Glutamatergic neuron (in vitro differentiated cells): ENCODE measurements around the gene AGBL4. TPM values are rescaled to one million over a fixed set of nuclear protein-coding genes. Genes with fewer than 3 reads are reported as not detected.

ENCODE experiments used
- DNase-seq: peaks from one replicate; pipeline ENCODE4 v3.0.0; 2022
- H3K27ac Mint-ChIP-seq: one replicate; pipeline ENCODE4 v1.8.0; 2020; ENCODE audit warnings: mild to moderate bottlenecking, mixed read lengths, inconsistent platforms; ENCODE audit not compliant: unreplicated experiment
- H3K27me3 Mint-ChIP-seq: one replicate; pipeline ENCODE4 v1.8.0; 2020; ENCODE audit warnings: mild to moderate bottlenecking, moderate library complexity, mixed read lengths, inconsistent platforms; ENCODE audit not compliant: unreplicated experiment
- H3K36me3 Mint-ChIP-seq: one replicate; pipeline ENCODE4 v1.8.0; 2020; ENCODE audit warnings: mild to moderate bottlenecking, mixed read lengths, inconsistent platforms; ENCODE audit not compliant: unreplicated experiment
- H3K4me1 Mint-ChIP-seq: one replicate; pipeline ENCODE4 v1.8.0; 2020; ENCODE audit warnings: mild to moderate bottlenecking, low read depth, mixed read lengths, inconsistent platforms; ENCODE audit not compliant: unreplicated experiment
- H3K4me3 Mint-ChIP-seq: one replicate; pipeline ENCODE4 v1.8.0; 2020; ENCODE audit warnings: mild to moderate bottlenecking, mixed read lengths, inconsistent platforms; ENCODE audit not compliant: unreplicated experiment
- H3K9me3 Mint-ChIP-seq: one replicate; pipeline ENCODE4 v1.8.0; 2020; ENCODE audit warnings: mild to moderate bottlenecking, moderate library complexity, mixed read lengths, inconsistent platforms; ENCODE audit not compliant: unreplicated experiment
- total RNA-seq: library from RNA; stranded (reverse); fragmentation: NEBNext Ultra II Directional; extraction: Animal tissue kit (Norgen Biotek cat#: 25700); gene quantifications from one replicate; pipeline ENCODE4 v1.2.1, GENCODE V29; 2021; ENCODE audit not compliant: unreplicated experiment
- TF ChIP-seq, protein P1 (sequence below): fragments of 200-600 bp; sonication (generic); IDR thresholded peaks from one replicate; pipeline ENCODE4 v1.5.0; 2021; ENCODE audit not compliant: partially characterized antibody, unreplicated experiment

AGBL4 gene
- total RNA-seq, 1 donor from 2014 or later: 3.5 TPM

DNA sequence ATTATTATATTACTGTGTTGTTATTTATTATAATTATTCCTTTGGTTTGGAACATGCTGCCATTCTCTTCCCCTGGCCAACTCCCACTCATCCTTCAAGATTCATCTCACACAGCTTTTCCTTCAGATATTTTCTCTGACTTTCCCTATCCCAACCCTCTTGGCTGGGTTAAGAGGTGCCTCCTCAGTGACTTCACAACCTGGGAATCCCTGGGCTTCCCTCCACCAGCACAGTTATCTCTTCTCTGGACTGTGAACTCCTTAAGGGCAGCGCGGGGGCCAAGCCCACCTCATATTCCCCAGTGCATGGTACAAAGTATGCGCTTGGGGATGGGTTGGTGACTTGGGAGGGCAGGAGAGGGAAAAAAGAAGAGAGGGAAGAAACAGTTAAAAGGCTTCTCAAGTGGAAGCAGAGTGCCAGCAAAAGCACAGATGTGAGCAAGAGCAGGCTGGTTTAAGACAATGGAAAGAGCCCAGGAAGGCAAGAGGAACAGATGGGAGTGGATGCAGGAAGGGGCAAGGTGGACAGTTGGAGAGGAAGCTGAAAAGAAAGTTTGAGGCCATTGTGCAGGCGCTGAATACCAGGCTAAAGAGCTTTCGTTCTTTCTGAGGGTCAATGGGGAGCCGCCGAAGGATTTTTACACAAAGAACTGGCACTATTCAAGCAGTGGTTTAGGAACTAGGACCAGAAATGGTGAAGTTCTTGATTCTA, 1379.4 kb downstream of the AGBL4 start:
- Mint-ChIP-seq H3K36me3 (no peaks in the 10 kb centered on the region), H3K9me3 (peaks cover 6% of the 10 kb centered on the region), H3K27me3 (peaks cover 4% of the 10 kb centered on the region), H3K27ac (peak overlapping the region; percentile 76), H3K4me1 (peaks cover 22% of the 10 kb centered on the region), H3K4me3 (peak overlapping the region; percentile 17)
- TF ChIP-seq, protein P1, sequence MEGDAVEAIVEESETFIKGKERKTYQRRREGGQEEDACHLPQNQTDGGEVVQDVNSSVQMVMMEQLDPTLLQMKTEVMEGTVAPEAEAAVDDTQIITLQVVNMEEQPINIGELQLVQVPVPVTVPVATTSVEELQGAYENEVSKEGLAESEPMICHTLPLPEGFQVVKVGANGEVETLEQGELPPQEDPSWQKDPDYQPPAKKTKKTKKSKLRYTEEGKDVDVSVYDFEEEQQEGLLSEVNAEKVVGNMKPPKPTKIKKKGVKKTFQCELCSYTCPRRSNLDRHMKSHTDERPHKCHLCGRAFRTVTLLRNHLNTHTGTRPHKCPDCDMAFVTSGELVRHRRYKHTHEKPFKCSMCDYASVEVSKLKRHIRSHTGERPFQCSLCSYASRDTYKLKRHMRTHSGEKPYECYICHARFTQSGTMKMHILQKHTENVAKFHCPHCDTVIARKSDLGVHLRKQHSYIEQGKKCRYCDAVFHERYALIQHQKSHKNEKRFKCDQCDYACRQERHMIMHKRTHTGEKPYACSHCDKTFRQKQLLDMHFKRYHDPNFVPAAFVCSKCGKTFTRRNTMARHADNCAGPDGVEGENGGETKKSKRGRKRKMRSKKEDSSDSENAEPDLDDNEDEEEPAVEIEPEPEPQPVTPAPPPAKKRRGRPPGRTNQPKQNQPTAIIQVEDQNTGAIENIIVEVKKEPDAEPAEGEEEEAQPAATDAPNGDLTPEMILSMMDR: no peak
- DNase-seq: no peak

DNA sequence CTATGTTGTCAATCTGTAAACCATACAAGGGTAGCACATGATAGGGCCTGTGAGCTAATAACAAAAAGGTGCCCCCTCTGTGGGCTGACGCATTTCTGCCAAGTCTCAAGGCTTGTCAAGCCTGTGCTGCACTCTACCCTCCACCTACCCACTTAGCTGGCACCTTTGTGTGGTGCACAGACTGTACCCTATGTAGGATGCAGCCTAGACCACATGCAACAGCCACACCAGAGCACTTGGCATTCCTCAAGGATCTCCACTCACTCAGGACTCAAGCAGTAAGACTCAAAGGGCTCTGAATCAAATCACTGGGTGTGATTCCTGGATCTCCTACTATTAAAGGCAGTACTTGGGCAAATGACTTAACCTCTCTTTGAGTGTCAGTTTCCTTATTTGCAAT, 1380.6 kb downstream of the AGBL4 start:
- no peak for DNase-seq
- Mint-ChIP-seq H3K27me3 (peaks cover 3% of the 10 kb centered on the region), H3K27ac (no peak overlapping the region), H3K36me3 (no peaks in the 10 kb centered on the region), H3K4me1 (peaks cover 22% of the 10 kb centered on the region), H3K4me3 (no peak overlapping the region), H3K9me3 (peaks cover 6% of the 10 kb centered on the region)
- TF ChIP-seq, protein P1: no peak

DNA sequence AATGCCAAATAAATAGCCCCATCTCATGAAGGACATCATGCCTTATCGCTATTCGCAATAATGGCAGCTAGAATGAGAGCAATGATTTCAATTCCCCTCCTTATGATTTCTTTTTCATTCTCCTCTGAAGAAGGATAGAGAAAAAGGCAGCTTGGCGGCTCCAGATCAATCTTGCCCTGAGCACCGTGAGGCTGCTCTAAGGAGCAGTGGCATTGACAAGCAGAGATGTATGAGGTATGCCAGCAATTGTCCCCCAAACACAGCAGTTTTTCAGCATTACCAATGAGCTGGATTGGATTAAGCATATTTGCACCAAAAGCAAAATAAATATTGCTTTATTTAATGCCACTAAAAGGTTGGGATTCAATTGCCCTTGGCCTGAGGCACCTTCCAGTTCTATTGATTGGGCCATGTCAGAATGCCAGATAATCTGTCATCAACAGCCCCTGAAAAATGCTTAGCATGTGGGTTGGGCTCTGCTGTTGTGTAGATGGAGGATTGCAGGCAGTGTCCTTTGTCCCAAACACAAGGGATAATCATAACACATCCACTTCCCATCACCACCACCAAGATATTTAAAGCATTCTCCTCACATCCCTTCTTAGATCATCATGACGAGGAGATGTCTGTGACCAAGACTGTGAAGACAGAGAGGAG, 1382.8 kb downstream of the AGBL4 start:
- H3K4me3 Mint-ChIP-seq: no peak overlapping the region
- H3K9me3 Mint-ChIP-seq: peaks cover 6% of the 10 kb centered on the region
- TF ChIP-seq, protein P1: no peak
- H3K27me3 Mint-ChIP-seq: peaks cover 2% of the 10 kb centered on the region
- no peak for DNase-seq
- H3K36me3 Mint-ChIP-seq: no peaks in the 10 kb centered on the region
- H3K27ac Mint-ChIP-seq: peak overlapping the region; percentile 49
- peaks cover 18% of the 10 kb centered on the region for H3K4me1 Mint-ChIP-seq

DNA sequence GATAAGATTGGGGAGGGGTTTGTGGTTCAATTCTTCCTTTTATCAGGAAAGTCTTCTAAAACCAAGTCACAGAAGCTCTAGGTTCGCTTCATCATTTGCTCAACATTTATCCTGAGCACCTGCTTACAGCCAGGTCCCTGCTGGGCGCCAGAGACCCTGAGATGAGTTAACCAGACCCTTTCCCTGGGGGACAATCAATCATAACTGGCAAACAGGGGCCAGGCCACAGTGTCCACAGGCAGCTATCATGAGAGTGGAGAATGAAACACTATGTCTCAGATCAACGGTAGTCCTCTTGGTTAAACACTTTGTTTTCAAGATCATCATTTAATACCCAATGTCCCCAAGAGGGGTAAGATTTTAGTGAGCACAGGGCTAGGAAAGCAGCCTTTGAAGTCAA, 1393.9 kb downstream of the AGBL4 start:
- no peak for DNase-seq
- no peak overlapping the region for H3K27ac Mint-ChIP-seq
- peaks cover 7% of the 10 kb centered on the region for H3K4me1 Mint-ChIP-seq
- TF ChIP-seq, protein P1: no peak
- H3K27me3 Mint-ChIP-seq: peaks cover 4% of the 10 kb centered on the region
- no peaks in the 10 kb centered on the region for H3K36me3 Mint-ChIP-seq
- peaks cover 5% of the 10 kb centered on the region for H3K9me3 Mint-ChIP-seq
- no peak overlapping the region for H3K4me3 Mint-ChIP-seq

DNA sequence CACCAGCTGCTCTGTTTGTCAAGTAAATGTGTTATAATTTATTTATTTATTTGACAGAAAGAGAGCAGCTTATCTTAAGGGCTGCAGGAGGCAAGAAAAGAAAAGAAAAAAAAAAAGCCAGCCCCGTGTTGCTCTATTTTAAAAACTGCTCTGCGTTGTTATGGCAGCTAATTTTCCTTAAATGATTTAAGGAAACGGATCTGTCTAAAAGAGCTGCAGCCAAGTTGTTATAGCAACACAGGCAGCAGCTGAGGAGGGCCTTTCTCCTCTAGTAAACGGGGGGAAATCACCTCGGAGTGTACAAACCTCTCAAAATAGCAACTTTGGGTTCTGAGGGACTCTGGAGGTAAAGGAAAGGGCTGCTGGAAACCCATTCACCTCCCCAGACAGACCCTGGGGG, 1396.3 kb downstream of the AGBL4 start:
- Mint-ChIP-seq H3K4me1 (peaks cover 7% of the 10 kb centered on the region), H3K4me3 (no peak overlapping the region), H3K36me3 (no peaks in the 10 kb centered on the region), H3K27me3 (peaks cover 2% of the 10 kb centered on the region), H3K9me3 (peaks cover 5% of the 10 kb centered on the region), H3K27ac (no peak overlapping the region)
- no peak for DNase-seq
- TF ChIP-seq, protein P1: no peak
